RWPE1 (cell line): ENCODE data around the gene DNASE1L1.
"Not testable (repeated sequence)": the region's sequence is repeated elsewhere in the genome, so short reads cannot be mapped to it uniquely, and the experiment has no call there.

Experiments used
- CTCF ChIA-PET: fragments of 350-600 bp; sonication (Branson Sonifier 250); formaldehyde crosslinking; extraction: SDS; loops from one replicate; lab custom pipeline; 2021; lab: Yijun Ruan, JAX
- POLR2A ChIA-PET: fragments of 400-600 bp; formaldehyde crosslinking; extraction: SDS; loops from one replicate; lab custom pipeline; 2020; ENCODE audit warnings: antibody characterized with exemption; ENCODE audit not compliant: low non-redundant PET; lab: Yijun Ruan, JAX
- DNase-seq: peaks from one replicate; pipeline ENCODE4 v3.0.0; 2012; ENCODE audit warnings: low spot score
- H3K27ac ChIP-seq: fragments of 450-650 bp; 2 replicates; pipeline ENCODE4 v1.5.1; 2017
- CTCF ChIP-seq: fragments of 450-650 bp; conservative IDR thresholded peaks from 2 replicates; pipeline ENCODE4 v1.5.1; 2017; ENCODE audit warnings: low read depth, mild to moderate bottlenecking

The DNASE1L1 gene

GRCh38 chrX:154402622-154403127, 6.4 kb downstream of the DNASE1L1 start:
- no peak for DNase-seq
- ChIA-PET POLR2A (no interaction called here), CTCF (interaction anchor here (0.5 kb wide), 1 partner anchor 43 kb away, joined by 4 read pairs; no protein-coding TSS in a partner anchor)
- H3K27ac ChIP-seq: peak overlapping the region; percentile 95
- TF ChIP-seq CTCF: no peak

GRCh38 chrX:154401918-154402621, 7.0 kb downstream of the DNASE1L1 start:
- CTCF ChIA-PET: interaction anchor here (0.5 kb wide), 1 partner anchor 44 kb away, joined by 4 read pairs; no protein-coding TSS in a partner anchor
- POLR2A ChIA-PET: no interaction called here
- DNase-seq: no peak
- peak overlapping the region; percentile 95 for H3K27ac ChIP-seq
- no peak for TF ChIP-seq CTCF

- POLR2A ChIA-PET: no interaction called here
- TF ChIP-seq CTCF: no peak
Measured at GRCh38 chrX:154401045-154401799, 7.8 kb downstream of the DNASE1L1 start.

GRCh38 chrX:154400369-154400817, 8.7 kb downstream of the DNASE1L1 start:
- CTCF ChIA-PET: interaction anchor here (0.6 kb wide), 1 partner anchor 27 kb away, joined by 3 read pairs; no protein-coding TSS in a partner anchor
- POLR2A ChIA-PET: interaction anchor here (0.9 to 1.3 kb wide), 2 partner anchors 9 to 42 kb away, joined by 3 to 5 read pairs; no protein-coding TSS in a partner anchor
- peak overlapping the region; percentile 95 for H3K27ac ChIP-seq
- not testable (repeated sequence) for DNase-seq

More at GRCh38 chrX:154401045-154401799, 7.8 kb downstream of the DNASE1L1 start:
- peak overlapping the region; percentile 95 for H3K27ac ChIP-seq
- no peak for DNase-seq
- CTCF ChIA-PET: no interaction called here

- POLR2A ChIA-PET: interaction anchor here (0.9 to 1.3 kb wide), 2 partner anchors 10 to 42 kb away, joined by 3 to 5 read pairs; no protein-coding TSS in a partner anchor
- CTCF ChIA-PET: interaction anchor here (0.6 kb wide), 1 partner anchor 27 kb away, joined by 3 read pairs; no protein-coding TSS in a partner anchor
- TF ChIP-seq CTCF: no peak
Measured at GRCh38 chrX:154399527-154400368, 9.3 kb downstream of the DNASE1L1 start.

More at GRCh38 chrX:154399527-154400368, 9.3 kb downstream of the DNASE1L1 start:
- H3K27ac ChIP-seq: peak overlapping the region; percentile 95
- DNase-seq: no peak
